Activated CD4-positive, CD25-positive, alpha-beta regulatory T cell treated with anti-CD3 and anti-CD28 coated beads, Interleukin-2, amount 50 U/mL, for 72 hours (primary cell): Measurements from ENCODE around the gene FBN1.

Source experiments
- DNase-seq: peaks from one replicate; pipeline ENCODE4 v3.0.0; 2021

The FBN1 gene

DNA sequence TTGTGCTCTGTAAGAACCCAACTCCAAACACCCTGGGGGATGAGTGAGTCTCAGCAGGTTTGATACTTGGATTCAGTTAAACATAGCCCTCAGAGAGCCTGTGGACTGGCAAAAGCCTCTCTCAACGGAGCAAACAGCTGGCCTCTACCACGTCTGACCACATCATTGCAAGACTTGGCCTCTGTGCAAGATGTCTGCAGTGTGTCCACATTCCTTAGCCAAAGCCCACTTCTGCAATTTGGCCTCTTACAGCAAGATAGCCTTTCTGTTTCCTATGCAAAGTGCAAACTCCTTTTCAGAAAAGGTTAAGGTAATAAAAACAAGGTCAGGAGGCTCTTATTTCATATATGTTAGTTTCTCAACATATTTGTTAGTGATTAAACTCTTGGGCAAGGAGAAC lies 27.9 kb downstream of the FBN1 start:
- no peak for DNase-seq

DNA sequence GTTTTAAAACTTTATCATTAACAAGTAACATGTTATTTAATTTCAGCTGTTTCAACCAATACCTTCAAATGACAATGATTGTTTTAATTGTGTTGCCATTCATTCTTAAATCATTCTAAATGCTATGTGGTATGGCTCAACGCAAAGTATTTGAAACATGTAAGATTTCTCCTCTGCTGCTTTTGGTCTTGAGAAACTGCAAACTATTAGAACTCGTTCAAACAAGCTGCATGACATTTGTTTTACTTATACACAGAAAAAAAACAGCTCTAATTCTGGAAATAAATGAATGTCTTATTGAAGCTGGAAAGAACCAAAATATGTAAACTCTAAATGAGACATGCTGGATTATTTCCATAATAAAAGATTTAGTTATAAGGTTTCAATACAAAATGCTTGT lies 29.3 kb downstream of the FBN1 start:
- DNase-seq = no peak

DNA sequence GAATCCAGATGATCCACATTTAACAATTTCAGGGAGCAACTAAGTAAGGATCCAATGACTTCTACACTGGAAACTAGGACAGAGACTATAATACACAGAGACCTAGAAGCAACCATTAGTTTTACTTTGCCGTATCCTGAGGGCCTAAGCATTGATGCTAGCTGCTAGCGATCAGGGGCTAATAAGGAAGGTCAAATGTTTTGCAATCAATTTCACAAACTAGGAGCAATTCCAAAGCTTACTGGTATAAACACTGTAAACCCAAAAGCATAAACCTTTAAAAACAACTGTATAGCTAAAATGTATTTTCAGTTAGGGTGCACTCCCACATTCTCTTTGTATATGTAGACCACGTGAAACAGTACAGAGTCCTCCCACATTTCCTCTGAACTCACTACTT lies 31.5 kb downstream of the FBN1 start:
- DNase-seq = no peak

DNA sequence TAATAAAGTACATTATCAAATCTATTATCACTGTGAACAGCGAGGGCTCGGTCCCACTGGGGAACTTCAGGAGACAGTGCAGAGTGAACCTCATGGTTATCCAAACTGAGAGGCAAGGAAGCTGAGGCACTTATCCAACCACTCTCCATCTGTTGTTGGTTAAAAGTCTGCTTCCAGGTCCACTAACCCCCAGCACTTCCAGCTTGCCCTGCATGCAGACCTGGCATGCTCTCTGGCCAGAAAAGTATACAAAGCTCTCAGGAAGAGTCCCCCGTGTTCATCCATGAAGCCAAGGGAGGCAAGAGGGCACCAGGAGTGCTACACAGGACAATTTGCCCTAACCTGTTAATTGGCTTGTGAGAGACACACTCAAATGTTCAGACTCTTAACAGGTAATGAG lies 36.0 kb downstream of the FBN1 start:
- no peak for DNase-seq

DNA sequence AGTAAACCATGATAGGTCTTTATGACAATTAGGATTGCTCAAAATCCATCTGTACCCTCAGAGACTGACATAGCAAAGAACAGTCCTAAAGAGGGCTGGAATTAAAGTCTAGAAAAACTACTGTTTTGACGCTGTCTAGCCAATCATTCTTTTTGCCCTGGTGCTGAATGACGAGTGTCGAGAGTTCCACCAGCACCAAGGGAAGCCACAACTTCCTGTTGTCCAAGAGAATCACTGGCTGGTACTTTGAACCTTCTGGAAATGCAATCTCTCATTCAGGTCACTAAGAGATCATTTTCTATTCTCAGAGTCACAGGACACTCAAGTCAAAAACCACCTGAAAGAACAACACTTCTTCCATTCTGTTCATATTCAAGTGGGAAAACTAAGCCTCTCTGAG lies 37.7 kb downstream of the FBN1 start:
- DNase-seq = no peak

DNA sequence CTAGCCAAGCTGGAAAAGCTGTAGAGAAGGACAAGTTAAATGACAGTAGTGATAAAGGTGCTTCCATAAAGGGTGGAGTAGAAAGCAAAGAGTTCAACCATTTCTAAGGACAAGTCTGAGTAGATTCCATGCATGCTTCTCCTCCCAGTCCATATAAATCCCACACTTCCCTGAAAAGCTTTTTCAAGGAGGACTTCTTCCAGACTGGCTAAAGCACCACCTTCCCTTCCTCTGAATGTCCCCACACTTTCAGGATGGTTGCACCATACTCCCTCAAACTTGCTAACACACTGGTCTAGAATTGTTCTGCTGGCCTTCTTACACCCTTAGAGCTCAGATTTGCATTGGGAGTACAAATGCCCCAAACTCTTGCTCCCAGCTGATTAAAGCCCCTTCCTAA lies 40.9 kb downstream of the FBN1 start:
- DNase-seq = no peak

DNA sequence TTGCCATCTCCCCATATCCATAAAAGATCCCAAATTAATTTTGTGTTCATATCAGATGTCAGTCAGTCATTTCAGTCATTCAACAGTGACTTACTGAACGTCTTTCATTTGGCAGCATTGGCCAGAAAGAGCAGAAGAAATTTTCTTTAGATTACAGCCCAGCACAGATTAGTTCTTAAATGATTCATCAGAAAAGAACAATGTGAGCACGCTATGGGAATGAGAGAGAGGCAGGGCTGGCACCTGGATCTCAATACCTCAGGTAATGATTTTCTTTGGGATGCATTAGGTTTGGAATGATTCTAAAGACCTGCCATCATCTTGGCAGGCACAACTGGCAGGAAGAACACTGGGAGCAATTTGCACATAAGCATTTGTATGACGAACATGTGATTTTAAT lies 41.6 kb downstream of the FBN1 start:
- no peak for DNase-seq

DNA sequence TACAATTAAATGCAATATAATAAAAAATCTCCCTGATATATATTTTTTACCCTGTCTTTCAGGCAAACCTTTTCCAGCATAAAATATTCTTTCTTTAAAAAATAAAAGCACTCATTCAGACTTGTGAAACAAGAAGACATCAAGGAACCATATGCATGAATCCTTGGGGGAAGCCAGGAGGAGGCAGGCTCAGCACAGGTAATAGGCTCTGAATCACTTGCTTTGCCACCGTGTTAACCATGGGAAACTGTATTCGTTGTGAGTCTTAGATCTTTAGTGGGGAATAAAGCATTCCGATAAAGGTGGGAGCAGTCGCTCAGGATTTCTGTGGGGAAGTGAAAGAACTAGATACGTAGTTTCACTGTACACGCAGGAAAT lies 42.4 kb downstream of the FBN1 start:
- DNase-seq = no peak

DNA sequence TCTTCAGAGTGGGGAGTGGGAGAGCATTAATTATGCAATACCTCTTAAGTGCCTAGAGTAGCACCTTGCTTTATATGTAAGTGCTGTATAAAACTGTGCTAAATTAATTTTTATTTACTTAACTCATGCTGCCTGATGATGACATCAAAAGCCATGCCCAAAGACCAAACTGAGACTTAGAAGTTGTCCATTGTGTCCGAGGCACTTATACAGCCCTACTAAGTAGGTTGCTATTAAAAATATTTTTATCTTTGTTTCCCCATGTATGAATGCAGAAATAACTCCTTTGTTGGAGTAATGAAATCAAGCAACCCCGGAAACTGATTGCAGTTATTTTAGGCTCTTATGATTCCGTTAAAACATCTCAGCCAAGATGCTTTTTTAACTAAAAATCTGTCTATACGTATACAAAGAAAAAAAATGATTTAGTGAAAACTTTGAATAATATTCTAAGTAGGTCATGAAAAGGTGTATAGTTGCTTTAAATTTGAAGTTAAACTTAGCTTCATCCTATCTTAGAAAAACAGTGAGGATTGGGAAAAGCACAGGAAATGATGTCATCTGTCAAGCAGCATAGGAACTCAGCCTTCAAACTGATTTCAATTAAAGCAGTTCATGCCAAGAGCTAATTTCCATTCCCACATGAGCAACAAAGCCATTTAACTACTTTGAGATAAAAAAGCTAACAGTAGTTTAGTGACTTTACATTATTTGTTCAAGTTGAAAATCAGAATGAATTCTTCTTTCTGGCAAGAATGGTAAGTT lies 43.0 kb downstream of the FBN1 start:
- no peak for DNase-seq

DNA sequence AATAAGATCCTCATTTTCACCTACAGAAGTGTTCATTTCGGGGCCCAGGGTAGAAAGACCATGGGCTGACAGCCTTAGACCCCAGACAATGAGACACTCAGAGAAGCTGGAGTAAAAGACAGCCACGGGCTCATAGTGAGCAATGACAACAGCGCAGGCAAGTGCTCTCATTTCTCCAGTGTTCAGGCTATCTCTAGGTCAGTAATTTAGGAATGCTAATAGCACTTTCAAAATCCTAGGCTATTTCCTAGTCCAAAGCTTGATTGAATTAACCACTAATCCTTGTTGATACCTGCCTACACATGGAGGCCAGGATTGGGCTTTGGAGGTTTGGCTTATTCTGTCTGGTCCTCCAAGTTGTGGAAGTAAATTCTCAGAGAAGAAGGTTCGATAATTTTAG lies 44.4 kb downstream of the FBN1 start:
- DNase-seq = no peak

DNA sequence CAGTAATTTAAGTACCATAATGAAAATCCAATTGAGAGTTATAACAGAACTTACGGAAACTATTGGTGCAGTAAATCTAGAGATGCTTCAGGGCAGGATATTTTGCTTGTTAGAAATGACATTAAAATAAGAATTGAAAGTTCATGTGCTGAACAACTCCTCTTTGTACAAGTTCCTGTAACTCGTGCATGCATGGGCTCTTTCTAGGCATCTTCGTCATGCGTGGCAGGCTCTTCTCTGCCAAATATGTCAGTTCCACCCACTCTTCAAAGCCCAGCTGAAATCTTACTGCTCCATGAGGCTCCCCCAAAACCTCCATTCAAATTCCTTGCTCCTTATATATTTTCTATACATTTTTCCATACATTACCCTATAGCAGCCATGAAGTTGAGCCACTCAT lies 48.7 kb downstream of the FBN1 start:
- DNase-seq = no peak

DNA sequence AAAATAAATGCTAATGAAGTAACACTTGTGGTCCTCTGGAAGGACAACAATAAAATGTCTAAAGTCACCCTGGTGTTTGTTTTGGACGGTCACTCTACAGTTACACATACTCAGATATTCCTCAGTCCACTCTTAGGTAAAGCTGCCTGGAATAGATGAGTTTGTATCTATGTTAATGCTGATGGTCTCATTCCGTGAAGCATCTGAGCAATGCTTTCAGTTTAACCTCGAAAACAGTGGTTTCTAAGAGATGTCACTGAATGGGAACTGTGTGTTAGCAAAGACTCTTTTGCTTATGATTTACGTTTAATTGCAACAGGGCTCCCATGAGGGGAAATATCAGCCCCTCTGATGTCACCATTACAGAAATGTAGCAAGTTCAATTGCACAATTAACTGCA lies 49.1 kb downstream of the FBN1 start:
- DNase-seq = no peak

DNA sequence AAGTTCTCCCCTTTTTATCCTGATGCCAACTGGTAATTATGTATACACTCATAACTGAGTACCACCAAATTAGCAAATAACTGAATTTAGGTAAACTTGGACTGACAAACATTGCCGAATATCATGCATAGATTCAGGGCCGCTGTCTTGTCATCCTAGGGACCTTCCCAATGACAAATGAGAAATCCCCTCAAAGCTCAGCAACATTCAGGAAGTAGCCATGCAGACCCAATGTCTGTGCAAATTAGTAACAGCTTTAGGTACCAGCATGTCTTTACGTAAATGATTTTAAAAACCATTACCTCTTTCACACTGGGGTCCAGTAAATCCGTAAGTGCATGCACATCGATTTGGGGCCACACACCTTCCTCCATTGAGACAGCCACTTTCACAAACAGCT lies 49.5 kb downstream of the FBN1 start:
- DNase-seq = no peak

DNA sequence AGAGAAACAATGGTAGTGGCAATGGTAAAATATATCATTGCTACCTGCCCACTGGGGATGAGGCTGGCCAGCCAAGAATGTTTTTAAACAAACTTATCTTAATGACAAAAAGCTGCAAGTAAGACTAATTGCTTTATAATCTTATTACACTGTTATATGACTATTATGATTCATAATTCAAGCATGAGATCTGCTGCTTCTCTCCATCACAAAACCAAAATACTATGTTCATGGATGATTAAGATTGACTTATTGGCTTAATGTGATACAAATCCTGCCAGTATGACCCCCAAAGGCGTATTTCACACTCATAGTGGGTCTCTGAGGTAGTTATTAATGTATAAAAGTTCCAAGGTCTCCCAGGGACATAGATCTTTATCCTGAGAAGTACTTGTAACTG lies 52.6 kb downstream of the FBN1 start:
- DNase-seq = no peak

DNA sequence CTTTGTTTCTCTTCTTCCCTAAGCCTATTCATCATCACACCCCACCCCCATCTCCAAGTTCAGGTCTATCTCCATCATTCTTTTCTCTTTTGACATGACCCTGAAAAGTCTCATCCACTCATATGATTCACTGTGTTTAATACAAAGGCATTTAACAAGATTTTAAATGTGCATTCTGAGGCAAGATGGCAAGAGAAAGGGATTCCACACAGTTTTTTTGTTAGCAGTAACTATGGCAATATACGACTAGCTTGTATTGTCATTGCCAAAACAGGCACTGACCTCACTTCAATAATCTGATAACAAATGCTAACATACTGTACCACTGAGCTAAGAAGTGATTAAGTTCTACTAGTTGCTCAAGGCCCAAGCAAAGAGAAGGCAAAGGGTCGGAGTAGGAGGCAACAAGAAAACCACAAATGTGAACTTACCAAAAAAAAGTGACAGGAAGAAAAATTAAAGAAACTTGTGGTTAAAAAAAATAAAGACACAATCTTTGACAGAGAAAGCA lies 53.2 kb downstream of the FBN1 start:
- DNase-seq = no peak

DNA sequence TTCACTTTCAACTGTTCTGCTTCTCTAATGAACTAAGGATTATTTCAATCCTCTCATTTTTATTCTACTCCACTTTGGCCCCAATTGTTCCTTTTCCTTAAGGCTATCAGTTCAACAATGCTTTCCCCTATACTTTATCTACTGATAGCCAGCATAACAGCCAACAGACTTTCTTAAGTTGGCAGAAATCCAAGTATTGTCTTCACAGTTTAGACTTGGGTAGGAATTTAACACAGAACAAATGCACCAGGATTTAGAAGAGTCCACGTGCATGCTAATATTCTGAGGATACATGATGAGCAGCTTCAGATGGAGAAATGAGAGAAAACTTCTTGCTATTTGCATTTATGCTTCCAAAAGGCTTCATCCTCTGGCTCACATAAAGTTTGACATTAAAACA lies 54.8 kb downstream of the FBN1 start:
- DNase-seq = no peak

DNA sequence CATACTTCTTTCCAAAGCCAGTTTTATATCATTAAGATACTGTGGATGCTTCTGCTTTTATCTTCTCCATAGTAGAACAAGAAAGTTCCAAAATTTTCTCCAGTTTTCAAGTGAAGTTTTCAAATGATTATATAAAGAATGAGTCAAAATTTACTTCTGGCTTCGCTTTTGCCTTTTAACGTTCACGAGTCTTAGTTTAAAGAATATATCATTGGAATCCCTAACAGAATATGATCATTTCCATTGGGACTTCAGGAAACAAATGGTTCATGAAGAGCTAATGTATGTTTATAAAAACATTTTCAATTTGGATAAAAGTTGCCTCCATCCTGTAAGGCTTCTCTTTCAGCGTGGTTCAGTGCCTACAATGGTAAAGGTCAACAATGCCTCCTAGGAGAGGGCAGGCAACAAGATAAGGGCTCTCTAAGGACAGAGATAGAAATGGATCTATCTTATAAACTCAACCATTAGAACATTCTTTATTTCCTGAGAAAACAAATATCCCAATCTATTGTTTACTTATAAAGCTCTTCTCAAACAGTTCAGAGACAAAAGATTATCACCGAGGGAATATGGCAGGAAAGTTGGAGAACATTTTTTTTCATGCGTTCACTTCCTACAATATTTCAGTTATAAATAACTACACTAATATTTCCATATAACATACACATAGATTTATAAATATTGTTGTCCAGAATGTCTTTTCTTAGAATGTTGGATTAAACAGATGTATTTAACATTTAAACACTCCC lies 60.5 kb downstream of the FBN1 start:
- DNase-seq = no peak

DNA sequence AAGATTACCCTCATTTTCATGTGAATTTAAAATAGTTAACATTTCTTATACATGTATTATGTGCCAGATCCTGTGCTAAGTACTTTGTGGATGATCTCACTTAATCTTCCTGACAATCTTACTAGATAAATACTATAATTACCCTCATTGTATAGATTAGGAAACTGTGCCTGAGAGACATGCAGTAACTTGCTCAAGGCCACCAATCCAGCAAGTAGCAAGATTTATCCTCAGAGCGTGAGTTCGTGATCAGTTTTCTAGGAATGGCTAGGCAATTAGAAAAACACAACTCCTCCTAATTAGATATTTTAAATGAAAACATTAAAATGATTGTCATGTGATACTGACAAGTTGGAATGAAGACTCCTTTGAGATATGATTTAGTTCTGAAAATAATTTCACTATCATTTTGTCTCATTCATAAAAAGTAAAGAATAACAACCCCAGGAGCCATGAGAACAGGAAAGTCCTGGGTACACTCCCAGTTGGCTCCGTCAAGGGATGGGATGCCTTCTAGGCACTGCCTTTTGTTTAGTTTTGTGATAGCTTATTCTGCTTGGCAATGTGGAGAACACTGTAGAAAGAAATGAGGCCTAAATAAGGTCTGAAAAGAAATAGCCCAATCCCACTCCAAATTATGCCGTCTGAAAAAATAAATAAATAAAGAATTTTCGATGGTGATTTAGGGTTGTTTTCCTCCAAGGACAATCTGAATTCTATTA lies 61.3 kb downstream of the FBN1 start:
- DNase-seq = no peak

DNA sequence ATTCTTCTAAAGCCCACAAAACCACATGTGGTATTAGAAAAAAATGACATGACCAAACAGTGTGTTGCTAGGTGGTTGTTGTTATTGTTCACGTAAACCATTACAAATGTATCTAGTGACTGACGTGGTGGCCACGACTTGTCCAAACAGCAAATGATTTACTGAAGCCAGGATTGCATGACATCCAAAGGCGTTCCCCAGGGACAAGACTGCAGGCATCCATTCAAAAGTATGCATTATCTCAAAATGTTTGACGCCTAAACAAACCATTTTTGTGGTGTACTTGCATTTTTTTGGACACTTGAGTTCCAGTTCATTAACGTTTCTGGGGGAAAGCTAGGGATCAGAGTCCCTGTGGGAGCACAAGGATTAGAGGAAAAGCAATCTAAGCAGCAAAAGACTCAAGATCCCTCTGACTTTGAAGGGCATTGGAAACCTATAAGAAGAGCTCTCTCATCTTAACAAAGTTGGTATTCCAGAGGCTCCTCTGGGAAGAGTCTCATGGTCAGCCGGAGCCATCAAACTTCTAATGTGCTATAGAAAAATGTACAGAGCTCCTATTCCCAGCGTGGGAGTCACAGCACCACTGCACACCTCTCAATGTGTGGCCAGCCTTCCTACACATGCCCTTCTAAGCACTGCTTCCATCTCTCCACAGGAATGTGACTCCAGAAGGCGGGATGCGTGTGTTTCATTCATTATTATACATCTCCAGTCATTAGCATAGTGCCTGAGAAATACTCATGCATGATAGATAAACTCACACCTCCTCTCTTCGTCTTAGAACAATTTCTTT lies 62.9 kb downstream of the FBN1 start:
- no peak for DNase-seq

DNA sequence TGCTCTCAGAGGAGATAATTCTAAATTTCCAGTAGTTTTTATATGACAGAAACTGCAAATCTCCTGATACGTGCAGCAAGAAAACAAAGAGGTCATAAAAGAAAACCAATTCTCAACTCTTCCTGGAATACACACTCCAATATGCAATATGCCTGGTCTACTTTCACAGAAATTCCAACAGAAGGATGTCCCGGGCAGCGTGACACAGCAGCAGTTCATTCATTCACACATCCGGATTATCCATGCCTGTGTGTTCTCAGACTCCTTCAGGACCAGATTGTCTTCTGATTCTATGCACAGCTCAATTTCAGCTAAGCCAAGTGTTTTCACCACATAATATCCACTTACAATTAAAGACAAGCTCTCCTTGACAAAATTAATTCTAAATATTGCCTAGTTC lies 64.3 kb downstream of the FBN1 start:
- DNase-seq = no peak

DNA sequence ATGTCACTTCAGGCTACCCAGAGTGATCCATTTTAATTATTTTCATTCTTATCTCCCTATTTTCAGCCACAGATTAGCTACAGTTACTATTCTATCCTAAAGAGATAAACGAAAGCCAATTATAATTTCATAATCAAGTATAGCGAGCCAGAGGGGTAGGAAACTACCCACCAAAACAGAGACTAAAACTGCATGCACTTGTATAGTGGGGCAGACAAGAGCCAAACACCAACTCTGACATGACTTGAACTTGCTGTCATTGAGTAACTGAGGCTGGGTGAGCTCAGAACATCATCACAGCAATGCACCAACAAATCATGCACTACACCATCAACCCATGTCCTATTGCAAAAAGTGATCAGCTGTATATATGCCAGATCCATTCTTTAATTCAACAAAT lies 64.8 kb downstream of the FBN1 start:
- DNase-seq = no peak

DNA sequence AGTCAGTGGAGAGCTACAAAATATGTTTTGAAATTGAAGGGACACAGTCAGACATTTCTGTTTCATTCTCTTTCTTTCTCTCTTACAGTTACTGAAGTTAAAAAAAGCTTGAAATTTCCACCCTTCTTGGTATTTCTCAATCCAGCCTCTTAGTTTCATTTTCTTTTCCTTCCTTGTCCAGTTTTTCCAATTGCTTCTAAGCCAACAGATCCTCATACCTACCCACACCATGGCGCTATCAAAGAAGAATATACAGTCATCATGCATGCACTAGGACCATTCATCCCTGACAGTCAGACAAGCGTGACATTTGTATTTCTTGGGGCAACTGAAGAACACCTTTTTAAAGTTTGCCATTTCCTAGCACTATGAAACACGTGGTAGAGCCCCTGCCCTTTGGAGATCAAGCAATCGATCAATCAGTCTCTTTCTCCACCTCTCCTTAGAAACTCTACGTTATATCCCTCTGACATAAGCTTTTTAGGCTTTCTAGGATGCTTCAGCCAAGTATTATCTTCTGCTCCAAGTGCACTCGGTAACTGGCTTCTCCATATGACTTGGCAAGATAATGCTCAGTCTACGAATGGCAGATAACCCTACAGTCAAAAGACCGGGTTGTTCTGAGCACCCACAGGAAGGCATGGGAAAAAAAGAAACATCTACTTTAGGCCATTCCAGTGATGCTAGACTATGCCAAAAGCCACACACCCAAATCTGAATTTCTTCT lies 65.4 kb downstream of the FBN1 start:
- DNase-seq = no peak
